Measurements from ENCODE around the gene PATL2.
"Not testable (repeated sequence)": the region's sequence is repeated elsewhere in the genome, so short reads cannot be mapped to it uniquely, and the experiment has no call there.

Gene PATL2

DNA sequence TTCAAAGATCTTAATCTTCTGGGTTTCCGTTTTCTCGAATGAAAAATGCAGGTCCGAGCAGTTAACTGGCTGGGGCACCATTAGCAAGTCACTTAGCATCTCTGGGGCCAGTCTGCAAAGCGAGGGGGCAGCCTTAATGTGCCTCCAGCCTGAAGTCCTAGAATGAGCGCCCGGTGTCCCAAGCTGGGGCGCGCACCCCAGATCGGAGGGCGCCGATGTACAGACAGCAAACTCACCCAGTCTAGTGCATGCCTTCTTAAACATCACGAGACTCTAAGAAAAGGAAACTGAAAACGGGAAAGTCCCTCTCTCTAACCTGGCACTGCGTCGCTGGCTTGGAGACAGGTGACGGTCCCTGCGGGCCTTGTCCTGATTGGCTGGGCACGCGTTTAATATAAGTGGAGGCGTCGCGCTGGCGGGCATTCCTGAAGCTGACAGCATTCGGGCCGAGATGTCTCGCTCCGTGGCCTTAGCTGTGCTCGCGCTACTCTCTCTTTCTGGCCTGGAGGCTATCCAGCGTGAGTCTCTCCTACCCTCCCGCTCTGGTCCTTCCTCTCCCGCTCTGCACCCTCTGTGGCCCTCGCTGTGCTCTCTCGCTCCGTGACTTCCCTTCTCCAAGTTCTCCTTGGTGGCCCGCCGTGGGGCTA lies at the start of gene PATL2, which contains the start of gene B2M:
Gene PATL2, minus strand, starts transcription at position 228 of the 647 bp plus-strand sequence. CDS start 34,833 bp downstream, outside the sequence.
Gene B2M, plus strand, starts transcription at position 422 of the 647 bp plus-strand sequence. Its CDS starts 30 bp downstream, at position 452.
- H3K4me3 ChIP-seq (ENCODE audit: control insufficient read depth, low read depth, low read length) = peak within 1 kb of the TSS; percentile 99
- TF ChIP-seq, protein P1, sequence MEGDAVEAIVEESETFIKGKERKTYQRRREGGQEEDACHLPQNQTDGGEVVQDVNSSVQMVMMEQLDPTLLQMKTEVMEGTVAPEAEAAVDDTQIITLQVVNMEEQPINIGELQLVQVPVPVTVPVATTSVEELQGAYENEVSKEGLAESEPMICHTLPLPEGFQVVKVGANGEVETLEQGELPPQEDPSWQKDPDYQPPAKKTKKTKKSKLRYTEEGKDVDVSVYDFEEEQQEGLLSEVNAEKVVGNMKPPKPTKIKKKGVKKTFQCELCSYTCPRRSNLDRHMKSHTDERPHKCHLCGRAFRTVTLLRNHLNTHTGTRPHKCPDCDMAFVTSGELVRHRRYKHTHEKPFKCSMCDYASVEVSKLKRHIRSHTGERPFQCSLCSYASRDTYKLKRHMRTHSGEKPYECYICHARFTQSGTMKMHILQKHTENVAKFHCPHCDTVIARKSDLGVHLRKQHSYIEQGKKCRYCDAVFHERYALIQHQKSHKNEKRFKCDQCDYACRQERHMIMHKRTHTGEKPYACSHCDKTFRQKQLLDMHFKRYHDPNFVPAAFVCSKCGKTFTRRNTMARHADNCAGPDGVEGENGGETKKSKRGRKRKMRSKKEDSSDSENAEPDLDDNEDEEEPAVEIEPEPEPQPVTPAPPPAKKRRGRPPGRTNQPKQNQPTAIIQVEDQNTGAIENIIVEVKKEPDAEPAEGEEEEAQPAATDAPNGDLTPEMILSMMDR (conservative IDR thresholded peaks at IDR 0.05; ENCODE audit: control insufficient read depth, insufficient read depth, low read depth, low read length) = no peak
- peak; percentile 96 for DNase-seq (ENCODE audit: low read depth)

DNA sequence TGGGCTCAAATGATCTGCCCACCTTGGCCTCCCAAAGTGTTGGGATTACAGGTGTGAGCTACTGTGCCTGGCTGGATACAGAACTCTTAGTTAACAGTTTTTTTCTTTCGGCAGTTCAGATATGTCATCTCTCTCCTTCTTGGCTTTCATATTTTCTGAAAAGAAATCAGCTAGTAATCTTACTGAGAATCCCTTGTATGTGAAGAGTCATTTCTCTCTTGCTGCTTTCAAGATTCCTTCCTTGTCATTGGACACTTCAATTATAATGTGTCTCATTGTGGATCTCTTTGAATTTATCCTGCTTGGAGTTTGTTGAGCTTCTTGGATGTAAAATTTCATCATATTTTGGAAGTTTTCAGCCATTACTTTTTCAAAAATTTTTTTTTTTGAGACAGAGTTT lies 42.2 kb upstream of the PATL2 start:
- H3K4me3 ChIP-seq (ENCODE audit: control insufficient read depth, low read depth, low read length) = no peak overlapping the region
- TF ChIP-seq, protein P1 (conservative IDR thresholded peaks at IDR 0.05; ENCODE audit: control insufficient read depth, insufficient read depth, low read depth, low read length) = no peak
- DNase-seq (ENCODE audit: low read depth) = no peak

DNA sequence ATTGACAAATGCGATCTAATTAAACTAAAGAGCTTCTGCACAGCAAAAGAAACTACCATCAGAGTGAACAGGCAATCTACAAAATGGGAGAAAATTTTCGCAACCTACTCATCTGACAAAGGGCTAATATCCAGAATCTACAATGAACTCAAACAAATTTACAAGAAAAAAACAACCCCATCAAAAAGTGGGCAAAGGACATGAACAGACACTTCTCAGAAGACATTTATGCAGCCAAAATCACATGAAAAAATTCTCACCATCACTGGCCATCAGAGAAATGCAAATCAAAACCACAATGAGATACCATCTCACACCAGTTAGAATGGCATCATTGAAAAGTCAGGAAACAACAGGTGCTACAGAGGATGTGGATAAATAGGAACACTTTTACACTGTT lies 32.3 kb upstream of the PATL2 start:
- DNase-seq (ENCODE audit: low read depth); H3K4me3 ChIP-seq (ENCODE audit: control insufficient read depth, low read depth, low read length): not testable (repeated sequence)

DNA sequence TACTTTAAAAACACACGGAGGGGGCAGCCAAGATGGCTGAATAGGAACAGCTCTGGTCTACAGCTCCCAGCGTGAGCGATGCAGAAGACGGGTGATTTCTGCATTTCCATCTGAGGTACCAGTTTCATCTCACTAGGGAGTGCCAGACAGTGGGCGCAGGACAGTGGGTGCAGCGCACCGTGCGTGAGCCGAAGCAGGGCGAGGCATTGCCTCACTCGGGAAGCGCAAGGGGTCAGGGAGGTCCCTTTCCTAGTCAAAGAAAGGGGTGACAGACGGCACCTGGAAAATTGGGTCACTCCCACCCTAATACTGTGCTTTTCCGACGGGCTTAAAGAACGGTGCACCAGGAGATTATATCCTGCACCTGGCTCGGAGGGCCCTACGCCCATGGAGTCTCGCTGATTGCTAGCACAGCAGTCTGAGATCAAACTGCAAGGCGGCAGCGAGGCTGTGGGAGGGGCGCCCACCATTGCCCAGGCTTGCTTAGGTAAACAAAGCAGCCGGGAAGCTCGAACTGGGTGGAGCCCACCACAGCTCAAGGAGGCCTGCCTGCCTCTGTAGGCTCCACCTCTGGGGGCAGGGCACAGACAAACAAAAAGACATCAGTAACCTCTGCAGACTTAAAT lies 28.2 kb upstream of the PATL2 start:
- DNase-seq (ENCODE audit: low read depth) = not testable (repeated sequence)

DNA sequence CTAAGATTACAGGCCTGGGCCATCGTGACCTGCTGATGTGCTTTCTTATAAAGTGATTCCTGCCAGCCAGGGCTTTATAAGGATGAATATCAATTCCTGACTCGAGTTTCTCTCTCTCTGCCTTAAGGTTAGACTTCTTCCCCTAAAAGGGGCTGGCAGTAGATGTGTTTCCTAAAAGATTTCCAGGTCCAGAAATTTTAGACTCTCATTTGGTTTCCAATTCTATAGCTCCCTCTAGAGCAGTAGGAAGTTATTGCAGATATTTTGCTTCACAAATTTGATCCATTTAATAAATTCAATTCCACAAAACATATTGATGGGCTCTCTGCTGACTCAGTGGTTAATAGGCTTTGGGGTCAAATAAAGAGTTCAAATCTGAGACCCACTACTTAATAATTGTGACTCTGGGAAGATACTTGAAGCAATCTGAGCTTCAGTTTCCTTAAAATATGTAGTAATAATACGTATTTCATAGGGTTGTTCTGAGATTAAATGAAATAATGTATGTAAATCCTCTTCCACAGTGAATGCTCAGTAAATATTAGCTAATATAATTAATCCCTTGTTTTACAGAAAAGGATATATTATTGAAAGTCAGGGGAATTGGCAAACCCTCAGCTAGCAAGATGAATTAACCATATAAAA lies 27.3 kb upstream of the PATL2 start:
- TF ChIP-seq, protein P1 (conservative IDR thresholded peaks at IDR 0.05; ENCODE audit: control insufficient read depth, insufficient read depth, low read depth, low read length) = peak; percentile 77
- no peak overlapping the region for H3K4me3 ChIP-seq (ENCODE audit: control insufficient read depth, low read depth, low read length)
- DNase-seq (ENCODE audit: low read depth) = peak; percentile 72

More for the DNA sequence above, 28.2 kb upstream of the PATL2 start:
- not testable (repeated sequence) for H3K4me3 ChIP-seq (ENCODE audit: control insufficient read depth, low read depth, low read length)

DNA sequence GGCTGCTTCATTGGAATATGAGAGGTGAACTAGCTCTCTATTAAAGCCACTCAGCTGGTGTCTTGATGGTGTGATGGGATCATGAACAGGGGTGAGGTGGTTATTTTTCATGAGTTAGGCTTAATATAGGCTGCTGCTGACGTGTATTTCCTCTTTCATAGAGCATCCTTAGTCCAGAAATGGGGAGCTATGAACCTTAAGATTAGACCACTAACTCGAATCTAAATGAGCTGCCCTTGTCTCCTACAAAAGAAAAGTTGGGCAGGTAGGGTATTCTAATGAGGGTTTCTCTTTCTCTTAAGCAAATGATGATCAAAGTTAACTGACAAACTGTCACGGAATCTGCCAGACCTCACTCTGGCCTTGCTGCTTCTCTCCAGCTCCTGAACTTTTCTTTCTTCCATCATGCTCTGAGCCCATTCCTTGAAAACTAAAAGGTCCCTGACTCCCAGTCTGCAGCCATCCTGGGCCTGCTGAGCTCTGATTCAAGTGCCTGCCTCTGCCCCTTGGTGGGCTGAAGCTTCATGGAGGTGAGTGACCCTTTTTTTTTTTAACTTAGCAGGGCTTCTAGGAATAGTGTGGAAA lies 25.1 kb upstream of the PATL2 start, which contains the start of gene TRIM69:
Gene TRIM69, plus strand, starts transcription at position 348 of the 585 bp plus-strand sequence. Its CDS starts 177 bp downstream, at position 525.
- TF ChIP-seq, protein P1 (conservative IDR thresholded peaks at IDR 0.05; ENCODE audit: control insufficient read depth, insufficient read depth, low read depth, low read length) = no peak
- no peak for DNase-seq (ENCODE audit: low read depth)
- H3K4me3 ChIP-seq (ENCODE audit: control insufficient read depth, low read depth, low read length) = no peak within 1 kb of the TSS

DNA sequence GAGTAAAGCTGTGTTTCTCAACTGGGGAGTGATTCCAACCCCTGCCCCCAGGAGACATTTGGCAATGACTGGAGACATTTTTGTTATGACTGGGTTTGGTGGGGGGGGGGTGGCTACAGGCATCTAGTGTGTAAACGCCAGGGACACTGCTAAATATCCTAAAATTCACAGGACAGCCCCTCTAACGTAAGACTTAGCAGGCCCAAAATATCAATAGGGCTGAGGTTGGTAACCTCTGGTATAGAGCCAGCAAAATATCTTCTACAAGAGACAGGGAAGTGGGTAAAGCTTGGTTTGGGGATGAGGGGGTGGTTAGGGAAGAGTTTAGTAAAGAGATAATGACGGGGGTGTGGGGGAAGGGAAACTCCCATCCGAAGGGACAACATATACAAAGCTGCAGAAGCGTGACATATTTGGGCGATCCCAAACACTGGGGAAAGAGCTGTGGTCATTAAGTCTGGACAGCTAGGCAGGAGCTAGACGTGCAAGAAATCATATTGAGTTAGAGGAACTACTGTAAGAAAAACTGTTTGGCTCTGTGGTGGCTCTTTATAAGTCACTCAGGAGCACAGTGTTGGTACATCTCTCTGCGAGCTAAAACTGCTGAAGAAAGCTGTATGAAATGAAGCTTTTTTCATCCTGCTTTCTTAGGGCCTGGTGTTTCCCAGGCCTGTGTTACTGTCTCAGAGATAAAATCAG lies 24.5 kb upstream of the PATL2 start:
- H3K4me3 ChIP-seq (ENCODE audit: control insufficient read depth, low read depth, low read length) = no peak overlapping the region
- TF ChIP-seq, protein P1 (conservative IDR thresholded peaks at IDR 0.05; ENCODE audit: control insufficient read depth, insufficient read depth, low read depth, low read length) = no peak
- no peak for DNase-seq (ENCODE audit: low read depth)
